K562 (cell line): ENCODE measurements around the gene FARP2. TPM values are rescaled to one million over a fixed set of nuclear protein-coding genes. Genes with fewer than 3 reads are reported as not detected.

ENCODE experiments used
- ATAC-seq: fragments of 200-7000 bp; cut with Tn5 transposase; 3 replicates; pipeline ENCODE4 v1.9.1; 2020; ENCODE audit warnings: moderate library complexity
- BruUV-seq: library from RNA; stranded (reverse); fragments of 400-500 nt; replicated peaks from 2 replicates; lab custom pipeline; 2021; lab: Mats Ljungman, UMichigan
- CTCF ChIA-PET: fragments of 300-600 bp; formaldehyde crosslinking; extraction: SDS; loops from one replicate; lab custom pipeline; 2021; ENCODE audit warnings: low intra/inter-chr PET ratio; lab: Yijun Ruan, JAX
- POLR2A ChIA-PET: fragments of 300-600, 350-650 bp; sonication (Branson Sonifier 250); formaldehyde crosslinking; extraction: SDS; loops from one replicate; lab custom pipeline; 2021; ENCODE audit warnings: antibody characterized with exemption, inconsistent platforms; lab: Yijun Ruan, JAX
- DNase-seq, 4 experiments: peaks; one replicate each; pipeline versions ENCODE4 v3.0.0 to v3.0.0-alpha.2; 2011 to 2018; ENCODE audit warnings: low spot score in 3 of 4, mixed read lengths in 3 of 4; ENCODE audit errors: extremely low read depth in 1 of 4
- FAIRE-seq: peaks from 2 replicates; lab custom pipeline; 2011; peaks lifted over from hg19 to GRCh38; lab: Jason Lieb, UNC
- H2AFZ ChIP-seq: 2 replicates; pipeline ENCODE4 v1.6.0; 2011; ENCODE audit warnings: low read depth, low read length, control low read depth, inconsistent platforms
- H3K27ac ChIP-seq: fragments of 200-600 bp; 3 replicates; pipeline ENCODE4 v1.8.0; 2011; ENCODE audit warnings: low read depth, mild to moderate bottlenecking, control low read depth, inconsistent platforms, low read length, moderate library complexity, mixed read lengths; ENCODE audit errors: extremely low read depth
- H3K27me3 ChIP-seq, 2 experiments: fragments of 300-600 bp in 1 of 2; 2 replicates in 1 of 2; 3 replicates in 1 of 2; pipeline versions ENCODE4 v1.6.0 to v1.8.0; 2011; ENCODE audit warnings: inconsistent platforms in 2 of 2, low read length in 2 of 2, mild to moderate bottlenecking in 1 of 2, mixed read lengths in 1 of 2, moderate library complexity in 1 of 2; ENCODE audit not compliant: control insufficient read depth in 2 of 2, insufficient read depth in 2 of 2
- H3K36me3 ChIP-seq: fragments of 300-600 bp; 3 replicates; pipeline ENCODE4 v1.8.0; 2011; ENCODE audit warnings: mild to moderate bottlenecking, low read length, inconsistent platforms; ENCODE audit not compliant: control insufficient read depth, insufficient read depth
- H3K4me1 ChIP-seq, 2 experiments: fragments of 200-600 bp in 1 of 2; replicated peaks in 1 of 2; 2 replicates in 1 of 2; 3 replicates in 1 of 2; pipeline versions ENCODE4 v1.5.1 to v1.8.0; 2011; ENCODE audit warnings: inconsistent platforms in 2 of 2, low read length in 2 of 2, mild to moderate bottlenecking in 1 of 2, mixed read lengths in 1 of 2, moderate library complexity in 1 of 2; ENCODE audit not compliant: control insufficient read depth in 2 of 2, insufficient read depth in 2 of 2
- H3K4me2 ChIP-seq: 2 replicates; pipeline ENCODE4 v1.6.1; 2011; ENCODE audit warnings: low read length, control low read depth, inconsistent platforms, mixed read lengths; ENCODE audit not compliant: insufficient read depth
- H3K4me3 ChIP-seq: fragments of 200-600 bp; sonication (generic), shearing (Covaris generic); 2 replicates; pipeline ENCODE4 v1.5.1; 2016; ENCODE audit warnings: control low read depth, inconsistent platforms
- H3K79me2 ChIP-seq: fragments of 200-600 bp; 3 replicates; pipeline ENCODE4 v1.8.0; 2011; ENCODE audit warnings: low read length, inconsistent platforms; ENCODE audit not compliant: control insufficient read depth, insufficient read depth
- H3K9ac ChIP-seq, 2 experiments: 2 replicates each; pipeline versions ENCODE4 v1.6.0 to v1.6.1; 2011; ENCODE audit warnings: low read depth in 2 of 2, low read length in 2 of 2, control low read depth in 1 of 2, inconsistent platforms in 1 of 2, mild to moderate bottlenecking in 1 of 2, mixed read lengths in 1 of 2; ENCODE audit not compliant: insufficient read depth in 1 of 2
- H3K9me1 ChIP-seq: one replicate; pipeline ENCODE4 v1.6.0; 2011; ENCODE audit warnings: inconsistent platforms, mild to moderate bottlenecking, low read length, moderate library complexity; ENCODE audit not compliant: control insufficient read depth, insufficient read depth
- H3K9me3 ChIP-seq: replicated peaks from 2 replicates; pipeline ENCODE4 v1.5.1; 2011; ENCODE audit warnings: low read depth, low read length, inconsistent platforms; ENCODE audit not compliant: control insufficient read depth, insufficient read depth
- H4K20me1 ChIP-seq: replicated peaks from 2 replicates; pipeline ENCODE4 v1.6.1; 2011; ENCODE audit warnings: low read length, inconsistent platforms, mixed read lengths; ENCODE audit not compliant: control insufficient read depth, insufficient read depth
- GTF3C2 ChIP-seq: IDR thresholded peaks from 3 replicates; pipeline ENCODE4 v1.6.1; 2011; ENCODE audit warnings: borderline replicate concordance, mild to moderate bottlenecking, moderate library complexity; ENCODE audit not compliant: insufficient read length; ENCODE audit errors: extremely low read depth
- HNRNPLL ChIP-seq: fragments of 200-400 bp; formaldehyde crosslinking; IDR thresholded peaks from 2 replicates; pipeline ENCODE4 v1.6.1; 2017; ENCODE audit warnings: low read length, low read depth, mild to moderate bottlenecking; ENCODE audit not compliant: poor library complexity, severe bottlenecking
- MCM2 ChIP-seq: fragments of 450-650 bp; IDR thresholded peaks from 2 replicates; pipeline ENCODE4 v1.6.1; 2017; ENCODE audit warnings: low read depth, mild to moderate bottlenecking
- PBX2 ChIP-seq, 2 experiments: IDR thresholded peaks in 1 of 2; conservative IDR thresholded peaks in 1 of 2; 2 replicates each; pipeline ENCODE4 v1.6.1; 2016; ENCODE audit warnings: low read depth in 2 of 2, mild to moderate bottlenecking in 1 of 2, missing compliant biosample characterization in 1 of 2, missing genetic modification characterization in 1 of 2, moderate library complexity in 1 of 2
- WGBS: fragments of 100-300 bp; shearing (Covaris generic); methylation state at CpG from one replicate; pipeline ENCODE4 v1.1.6; 2016; ENCODE audit warnings: low coverage, mixed read lengths; ENCODE audit not compliant: insufficient coverage; ENCODE audit errors: missing lambda C conversion rate; 5-methylcytosine and 5-hydroxymethylcytosine counted together
- in situ Hi-C: fragments of 300-500 bp; cut with MboI; formaldehyde crosslinking; loops from 4 replicates; pipeline ENCODE4 v1.15.0; 2018; ENCODE audit warnings: inconsistent platforms, mixed read lengths
- intact Hi-C: fragments of 100-400 bp; cut with micrococcal nuclease; formaldehyde crosslinking; loops from 2 replicates; pipeline ENCODE4 v1.14.2; 2022
- polyA plus RNA-seq, 8 experiments: library from polyadenylated mRNA; depleted of rRNA in 4 of 8; stranded (reverse) in 5 of 8; unstranded in 3 of 8; fragments of >200 nt; fragmentation: Nextera tagmentation in 2 of 8; fragmentation: Illumina TruSeq in 1 of 8; extraction: Ambion mirVana in 2 of 8; extraction: Trizol in 1 of 8; gene quantifications; 2 replicates each; pipeline versions ENCODE4 v1.2.1 to v1.2.3, GENCODE V29; 2011 to 2014; ENCODE audit warnings: inconsistent platforms in 1 of 8, missing spikeins in 1 of 8
- total RNA-seq, 7 experiments: library from RNA; depleted of rRNA in 6 of 7; stranded (reverse); fragments of >200 nt in 6 of 7; fragmentation: Illumina TruSeq in 2 of 7; extraction: Trizol in 2 of 7; gene quantifications; 2 replicates each; pipeline versions ENCODE4 v1.2.1 to v1.2.3, GENCODE V29; 2011 to 2021; ENCODE audit warnings: low replicate concordance in 1 of 7

FARP2 gene
- total and polyA plus RNA-seq, 9 of the 15 experiments (the other 6 are each of a cell fraction or from before 2014, with no cell fraction given) = 4.1 to 38.1 (median 21.1) TPM

GRCh38 chr2:241482126-241482955 is 126.3 kb downstream of the FARP2 start:
- Histone ChIP-seq H3K9ac (no peak overlapping the region), H3K36me3 (no peaks in the 10 kb centered on the region), H3K27me3 (no peaks in the 10 kb centered on the region), H3K27ac (no peak overlapping the region), H3K9me1 (no peaks in the 10 kb centered on the region), H2AFZ (no peak overlapping the region), H3K4me2 (no peak overlapping the region), H3K79me2 (no peaks in the 10 kb centered on the region), H3K4me1 (peaks cover 2 to 7% of the 10 kb centered on the region in 2 experiments; a peak in 4 of 5 replicates), H3K4me3 (no peak overlapping the region), H3K9me3 (no peaks in the 10 kb centered on the region), H4K20me1 (no peaks in the 10 kb centered on the region)
- in situ Hi-C loops (no loop called here), intact Hi-C loops (no loop called here)
- POLR2A ChIA-PET = interaction anchor here (0.8 kb wide), 1 partner anchor 10 kb away, joined by 3 read pairs; no protein-coding TSS in a partner anchor
- BruUV-seq = no TSS peak
- no peak; the same call in 2 of the 3 replicates for ATAC-seq
- no peak for DNase-seq
- TF ChIP-seq HNRNPLL = no peak
- no peak for FAIRE-seq
- CTCF ChIA-PET = no interaction called here
- WGBS = 30% methylated on average over 12 of the region's 20 CpGs

- DNase-seq (no peak), FAIRE-seq (no peak), ATAC-seq (no peak)
- Histone ChIP-seq H3K27ac (no peak overlapping the region), H3K4me3 (no peak overlapping the region), H3K9me3 (no peaks in the 10 kb centered on the region), H2AFZ (no peak overlapping the region), H3K36me3 (no peaks in the 10 kb centered on the region), H3K9ac (peak overlapping the region in 1 of 2 experiments; percentile 76; a peak in 2 of 4 replicates), H3K4me1 (peaks cover 2 to 7% of the 10 kb centered on the region in 2 experiments; a peak in 4 of 5 replicates), H3K4me2 (no peak overlapping the region), H4K20me1 (no peaks in the 10 kb centered on the region), H3K27me3 (no peaks in the 10 kb centered on the region), H3K9me1 (no peaks in the 10 kb centered on the region), H3K79me2 (no peaks in the 10 kb centered on the region)
- in situ Hi-C loops = no loop called here
- BruUV-seq = no TSS peak
- intact Hi-C loops = no loop called here
- 45% methylated on average over 8 of the region's 9 CpGs for WGBS
- POLR2A ChIA-PET = no interaction called here
- CTCF ChIA-PET = no interaction called here
- no peak for TF ChIP-seq GTF3C2
- TF ChIP-seq MCM2 = no peak
- TF ChIP-seq PBX2 (CRISPR knock-in tag; IDR thresholded peaks at IDR 0.05; ENCODE audit: low read depth) = no peak
- no peak for TF ChIP-seq PBX2 (tag; conservative IDR thresholded peaks at IDR 0.05; ENCODE audit: low read depth)
Measured at GRCh38 chr2:241483305-241483704, 127.2 kb downstream of the FARP2 start.
